KMS-11 (cell line): Measurements from ENCODE around the gene IQGAP1.
"Not testable (repeated sequence)": the region's sequence is repeated elsewhere in the genome, so short reads cannot be mapped to it uniquely, and the experiment has no call there.

Experiments
- H2AFZ ChIP-seq: fragments of 200-600 bp; sonication (generic); 2 replicates; pipeline ENCODE4 v1.6.1; 2016; ENCODE audit warnings: antibody characterized with exemption, mixed run types, low read depth
- H3K27ac ChIP-seq: fragments of 200-600 bp; sonication (generic); 2 replicates; pipeline ENCODE4 v1.6.1; 2016; ENCODE audit warnings: mild to moderate bottlenecking, mixed run types
- H3K27me3 ChIP-seq: fragments of 200-600 bp; sonication (generic); 2 replicates; pipeline ENCODE4 v1.6.1; 2017; ENCODE audit warnings: mild to moderate bottlenecking, low read depth, mixed run types, moderate library complexity; ENCODE audit not compliant: insufficient read depth
- H3K36me3 ChIP-seq: fragments of 200-600 bp; sonication (generic); 2 replicates; pipeline ENCODE4 v1.6.1; 2017; ENCODE audit warnings: mild to moderate bottlenecking, mixed run types; ENCODE audit not compliant: insufficient read depth
- H3K4me1 ChIP-seq: fragments of 200-600 bp; sonication (generic); 2 replicates; pipeline ENCODE4 v1.6.1; 2016; ENCODE audit warnings: mild to moderate bottlenecking, low read depth, mixed run types; ENCODE audit not compliant: poor library complexity, severe bottlenecking
- H3K4me2 ChIP-seq: fragments of 200-600 bp; sonication (generic); 2 replicates; pipeline ENCODE4 v1.7.0; 2016; ENCODE audit warnings: mild to moderate bottlenecking, mixed run types
- H3K4me3 ChIP-seq: fragments of 200-600 bp; sonication (generic); IDR thresholded peaks from 2 replicates; pipeline ENCODE4 v1.6.1; 2017; ENCODE audit warnings: low read depth, low read length, mixed read lengths; ENCODE audit not compliant: insufficient read depth
- H3K79me2 ChIP-seq: fragments of 200-600 bp; sonication (generic); 2 replicates; pipeline ENCODE4 v1.6.1; 2016; ENCODE audit warnings: low read depth, mixed run types; ENCODE audit not compliant: insufficient read depth
- H3K9ac ChIP-seq: fragments of 200-600 bp; sonication (generic); 2 replicates; pipeline ENCODE4 v1.6.1; 2016; ENCODE audit warnings: mild to moderate bottlenecking, mixed run types
- H4K20me1 ChIP-seq: fragments of 200-600 bp; sonication (generic); 2 replicates; pipeline ENCODE4 v1.6.1; 2016; ENCODE audit warnings: mild to moderate bottlenecking, mixed run types; ENCODE audit not compliant: insufficient read depth
- TF ChIP-seq, protein P1 (sequence below): fragments of 200-600 bp; sonication (generic); conservative IDR thresholded peaks from 2 replicates; pipeline ENCODE4 v1.6.1; 2017; ENCODE audit warnings: low read depth, mild to moderate bottlenecking, antibody characterized with exemption, low read length, moderate library complexity, mixed read lengths

IQGAP1 gene

DNA sequence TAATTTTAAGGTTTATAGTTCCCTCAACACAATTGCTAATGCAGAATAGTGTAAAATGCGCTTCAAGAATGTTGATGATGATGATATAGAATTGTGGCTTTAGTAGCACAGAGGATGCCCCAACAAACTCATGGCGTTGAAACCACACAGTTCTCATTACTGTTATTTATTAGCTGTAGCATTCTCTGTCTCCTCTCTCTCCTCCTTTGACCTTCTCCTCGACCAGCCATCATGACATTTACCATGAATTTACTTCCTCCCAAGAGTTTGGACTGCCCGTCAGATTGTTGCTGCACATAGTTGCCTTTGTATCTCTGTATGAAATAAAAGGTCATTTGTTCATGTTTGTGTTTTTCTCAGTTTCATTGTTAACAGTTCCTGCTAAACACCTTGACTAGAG lies 113.9 kb downstream of the IQGAP1 start:
- Histone ChIP-seq H3K4me3 (no peak overlapping the region), H3K27me3 (no peaks in the 10 kb centered on the region), H3K36me3 (peaks cover 7% of the 10 kb centered on the region; the same call in 1 of the 2 replicates), H3K4me1 (no peaks in the 10 kb centered on the region), H3K9ac (no peak overlapping the region), H3K27ac (no peak overlapping the region), H3K4me2 (no peak overlapping the region), H4K20me1 (no peaks in the 10 kb centered on the region), H3K79me2 (no peaks in the 10 kb centered on the region), H2AFZ (no peak overlapping the region)
- TF ChIP-seq, protein P1, sequence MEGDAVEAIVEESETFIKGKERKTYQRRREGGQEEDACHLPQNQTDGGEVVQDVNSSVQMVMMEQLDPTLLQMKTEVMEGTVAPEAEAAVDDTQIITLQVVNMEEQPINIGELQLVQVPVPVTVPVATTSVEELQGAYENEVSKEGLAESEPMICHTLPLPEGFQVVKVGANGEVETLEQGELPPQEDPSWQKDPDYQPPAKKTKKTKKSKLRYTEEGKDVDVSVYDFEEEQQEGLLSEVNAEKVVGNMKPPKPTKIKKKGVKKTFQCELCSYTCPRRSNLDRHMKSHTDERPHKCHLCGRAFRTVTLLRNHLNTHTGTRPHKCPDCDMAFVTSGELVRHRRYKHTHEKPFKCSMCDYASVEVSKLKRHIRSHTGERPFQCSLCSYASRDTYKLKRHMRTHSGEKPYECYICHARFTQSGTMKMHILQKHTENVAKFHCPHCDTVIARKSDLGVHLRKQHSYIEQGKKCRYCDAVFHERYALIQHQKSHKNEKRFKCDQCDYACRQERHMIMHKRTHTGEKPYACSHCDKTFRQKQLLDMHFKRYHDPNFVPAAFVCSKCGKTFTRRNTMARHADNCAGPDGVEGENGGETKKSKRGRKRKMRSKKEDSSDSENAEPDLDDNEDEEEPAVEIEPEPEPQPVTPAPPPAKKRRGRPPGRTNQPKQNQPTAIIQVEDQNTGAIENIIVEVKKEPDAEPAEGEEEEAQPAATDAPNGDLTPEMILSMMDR: no peak

DNA sequence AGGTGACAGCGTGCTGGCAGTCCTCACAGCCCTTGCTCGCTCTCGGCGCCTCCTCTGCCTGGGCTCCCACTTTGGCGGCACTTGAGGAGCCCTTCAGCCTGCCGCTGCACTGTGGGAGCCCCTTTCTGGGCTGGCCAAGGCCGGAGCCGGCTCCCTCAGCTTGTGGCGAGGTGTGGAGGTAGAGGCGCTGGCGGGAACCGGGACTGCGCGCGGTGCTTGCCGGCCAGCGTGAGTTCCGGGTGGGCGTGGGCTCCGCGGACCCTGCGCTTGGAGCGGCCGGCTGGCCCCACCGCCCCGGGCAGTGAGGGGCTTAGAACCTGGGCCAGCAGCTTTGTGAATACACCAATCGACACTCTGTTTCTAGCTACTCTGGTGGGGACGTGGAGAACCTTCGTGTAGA lies 122.7 kb downstream of the IQGAP1 start:
- not testable (repeated sequence) for H3K4me3 ChIP-seq, H3K79me2 ChIP-seq, H3K27ac ChIP-seq, H3K36me3 ChIP-seq, H3K27me3 ChIP-seq, H2AFZ ChIP-seq, H3K4me2 ChIP-seq, H3K9ac ChIP-seq, H4K20me1 ChIP-seq, H3K4me1 ChIP-seq

- not testable (repeated sequence) for H3K4me3 ChIP-seq, H2AFZ ChIP-seq, H3K9ac ChIP-seq, H3K36me3 ChIP-seq, H3K4me1 ChIP-seq, H3K79me2 ChIP-seq, H3K4me2 ChIP-seq, H3K27me3 ChIP-seq, H3K27ac ChIP-seq, H4K20me1 ChIP-seq
Observed at GRCh38 chr15:90511211-90511618, 123.2 kb downstream of the IQGAP1 start.

GRCh38 chr15:90512276-90512675 lies 124.2 kb downstream of the IQGAP1 start:
- H3K27me3 ChIP-seq: no peaks in the 10 kb centered on the region
- TF ChIP-seq, protein P1: no peak
- no peak overlapping the region for H3K4me2 ChIP-seq
- no peak overlapping the region for H3K9ac ChIP-seq
- no peaks in the 10 kb centered on the region for H3K36me3 ChIP-seq
- no peaks in the 10 kb centered on the region for H3K4me1 ChIP-seq
- no peaks in the 10 kb centered on the region for H3K79me2 ChIP-seq
- H3K4me3 ChIP-seq: no peak overlapping the region
- no peaks in the 10 kb centered on the region for H4K20me1 ChIP-seq
- no peak overlapping the region for H3K27ac ChIP-seq
- no peak overlapping the region for H2AFZ ChIP-seq

DNA sequence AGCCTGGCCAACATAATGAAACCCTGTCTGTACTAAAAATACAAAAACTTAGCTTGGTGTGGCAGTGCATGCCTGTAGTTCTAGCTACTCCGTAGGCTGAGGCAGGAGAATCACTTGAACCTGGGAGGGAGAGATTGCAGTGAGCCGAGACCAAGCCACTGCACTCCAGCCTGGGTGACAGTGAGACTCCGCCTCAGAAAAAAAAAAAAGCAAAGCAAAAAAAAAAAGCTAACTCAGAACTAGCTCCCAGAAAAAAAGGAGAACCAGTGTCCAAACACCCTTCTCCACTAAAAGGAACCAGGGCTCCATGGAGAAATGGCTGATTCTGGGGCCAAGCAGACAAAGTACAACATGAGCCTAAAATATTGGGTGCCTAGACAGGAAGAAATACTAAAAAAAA lies 124.9 kb downstream of the IQGAP1 start:
- Histone ChIP-seq H3K36me3 (no peaks in the 10 kb centered on the region), H3K79me2 (no peaks in the 10 kb centered on the region), H3K9ac (no peak overlapping the region), H2AFZ (no peak overlapping the region), H4K20me1 (no peaks in the 10 kb centered on the region), H3K4me3 (no peak overlapping the region), H3K27me3 (no peaks in the 10 kb centered on the region), H3K4me2 (no peak overlapping the region), H3K4me1 (no peaks in the 10 kb centered on the region), H3K27ac (no peak overlapping the region)
- TF ChIP-seq, protein P1: no peak
